T-helper 2 cell treated with Interferon-gamma antibody and Interleukin-4, amounts not matched to agents 100 ng/mL and 5 ng/mL, for 36 hours (primary cell): ENCODE results near the gene ITPR1. TPM values are rescaled to one million over a fixed set of nuclear protein-coding genes. Genes with fewer than 3 reads are reported as not detected.

Experiments used
- intact Hi-C: fragments of 100-400 bp; cut with micrococcal nuclease; formaldehyde crosslinking; loops from one replicate; pipeline ENCODE4 v1.15.1; 2023
- total RNA-seq: library from RNA; stranded (reverse); gene quantifications from 2 replicates; pipeline ENCODE4 v1.2.3, GENCODE V29; 2022

ITPR1 gene
- total RNA-seq, 1 donor from 2014 or later = 40.4 TPM

- intact Hi-C loops = loop anchor here (1.0 to 2.0 kb wide), 5 partner anchors 265 to 411 kb away; partner anchors contain the start of gene ARL8B
Measured at GRCh38 chr3:4711680-4711992, 218.5 kb downstream of the ITPR1 start.

GRCh38 chr3:4712109-4712508, 219.0 kb downstream of the ITPR1 start:
- intact Hi-C loops = no loop called here

- intact Hi-C loops = no loop called here
Measured at GRCh38 chr3:4714045-4714444, 220.9 kb downstream of the ITPR1 start.

GRCh38 chr3:4716266-4716665, 223.1 kb downstream of the ITPR1 start:
- intact Hi-C loops = no loop called here

- intact Hi-C loops = no loop called here
Measured at GRCh38 chr3:4716706-4717362, 223.7 kb downstream of the ITPR1 start.

- intact Hi-C loops = no loop called here
Measured at GRCh38 chr3:4717363-4717740, 224.2 kb downstream of the ITPR1 start.

GRCh38 chr3:4718179-4718736, 225.1 kb downstream of the ITPR1 start:
- intact Hi-C loops = no loop called here

- intact Hi-C loops = no loop called here
Measured at GRCh38 chr3:4719046-4719501, 225.9 kb downstream of the ITPR1 start.

- intact Hi-C loops = loop anchor here (5.0 kb wide), 2 partner anchors 57 to 112 kb away; no protein-coding TSS in a partner anchor
Measured at GRCh38 chr3:4720316-4721075, 227.3 kb downstream of the ITPR1 start.

GRCh38 chr3:4721511-4721911, 228.4 kb downstream of the ITPR1 start:
- intact Hi-C loops = loop anchor here (5.0 kb wide), 2 partner anchors 56 to 111 kb away; no protein-coding TSS in a partner anchor

GRCh38 chr3:4722103-4722502, 229.0 kb downstream of the ITPR1 start:
- intact Hi-C loops = loop anchor here (1.0 to 5.0 kb wide), 7 partner anchors 55 to 335 kb away; no protein-coding TSS in a partner anchor

- intact Hi-C loops = loop anchor here (5.0 kb wide), 2 partner anchors 53 to 108 kb away; no protein-coding TSS in a partner anchor
Measured at GRCh38 chr3:4724051-4724629, 231.0 kb downstream of the ITPR1 start.

GRCh38 chr3:4726549-4726948, 233.4 kb downstream of the ITPR1 start:
- intact Hi-C loops = no loop called here

GRCh38 chr3:4729061-4729973, 236.2 kb downstream of the ITPR1 start:
- intact Hi-C loops = no loop called here

- intact Hi-C loops = no loop called here
Measured at GRCh38 chr3:4730719-4731118, 237.6 kb downstream of the ITPR1 start.

- intact Hi-C loops = no loop called here
Measured at GRCh38 chr3:4731543-4732111, 238.5 kb downstream of the ITPR1 start.

GRCh38 chr3:4732925-4733324, 239.8 kb downstream of the ITPR1 start:
- intact Hi-C loops = no loop called here

GRCh38 chr3:4734454-4734853, 241.3 kb downstream of the ITPR1 start:
- intact Hi-C loops = no loop called here

- intact Hi-C loops = loop anchor here (5.0 kb wide), 1 partner anchor 97 kb away; no protein-coding TSS in a partner anchor
Measured at GRCh38 chr3:4735243-4735642, 242.1 kb downstream of the ITPR1 start.

GRCh38 chr3:4736284-4736861, 243.2 kb downstream of the ITPR1 start:
- intact Hi-C loops = loop anchor here (5.0 kb wide), 1 partner anchor 96 kb away; no protein-coding TSS in a partner anchor
